Iris pigment epithelial cell (primary cell): Measurements from ENCODE around the gene EPS15.

Experiments used
- DNase-seq: peaks from one replicate; pipeline ENCODE4 v3.0.0-alpha.2; 2011; ENCODE audit warnings: low read depth

Gene EPS15

DNA sequence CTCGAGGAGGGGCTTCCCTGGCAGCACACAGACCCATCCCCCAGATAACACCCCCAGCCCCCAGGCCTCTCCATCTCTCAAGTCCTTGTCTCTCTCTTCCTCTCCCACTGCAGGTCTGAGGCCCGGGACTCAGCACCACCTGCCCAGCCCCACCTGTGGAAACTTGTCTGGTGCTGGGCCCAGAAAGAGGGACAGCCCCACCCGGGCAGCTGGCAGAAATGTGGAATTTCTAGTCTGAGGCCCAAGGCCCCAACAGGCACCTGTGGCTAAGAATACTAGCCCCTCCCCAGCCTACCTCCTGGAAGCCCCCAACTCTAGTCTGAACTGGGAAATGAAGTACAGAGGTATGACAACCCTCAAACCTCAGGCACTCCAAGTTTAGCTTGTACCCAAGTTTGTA lies 204.1 kb downstream of the EPS15 start:
- DNase-seq, result no peak

- peak; percentile 87 for DNase-seq
Observed at GRCh38 chr1:51313961-51314777, 204.9 kb downstream of the EPS15 start.

GRCh38 chr1:51313268-51313852 lies 205.7 kb downstream of the EPS15 start:
- no peak for DNase-seq

GRCh38 chr1:51312718-51313117 lies 206.3 kb downstream of the EPS15 start:
- no peak for DNase-seq

DNA sequence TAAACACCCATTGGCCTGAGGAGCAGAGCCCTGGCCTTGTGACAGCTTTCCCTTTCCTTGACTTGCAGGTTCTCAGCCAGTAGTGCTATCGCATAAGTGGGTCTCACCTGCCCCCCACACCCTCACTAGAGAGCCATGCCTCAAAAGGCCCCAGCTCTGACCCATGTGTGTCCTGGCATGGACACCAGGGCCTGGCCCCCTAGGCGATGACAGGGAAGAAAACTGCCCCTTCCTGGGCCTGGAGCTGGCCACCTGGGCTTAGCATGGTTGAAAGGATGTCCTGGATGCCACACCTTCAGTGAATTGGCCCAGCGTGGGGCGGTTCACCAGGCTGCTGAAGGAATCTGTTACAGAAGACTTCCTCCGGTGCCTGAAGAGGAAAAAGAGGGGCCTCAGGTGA lies 207.2 kb downstream of the EPS15 start:
- no peak for DNase-seq

DNA sequence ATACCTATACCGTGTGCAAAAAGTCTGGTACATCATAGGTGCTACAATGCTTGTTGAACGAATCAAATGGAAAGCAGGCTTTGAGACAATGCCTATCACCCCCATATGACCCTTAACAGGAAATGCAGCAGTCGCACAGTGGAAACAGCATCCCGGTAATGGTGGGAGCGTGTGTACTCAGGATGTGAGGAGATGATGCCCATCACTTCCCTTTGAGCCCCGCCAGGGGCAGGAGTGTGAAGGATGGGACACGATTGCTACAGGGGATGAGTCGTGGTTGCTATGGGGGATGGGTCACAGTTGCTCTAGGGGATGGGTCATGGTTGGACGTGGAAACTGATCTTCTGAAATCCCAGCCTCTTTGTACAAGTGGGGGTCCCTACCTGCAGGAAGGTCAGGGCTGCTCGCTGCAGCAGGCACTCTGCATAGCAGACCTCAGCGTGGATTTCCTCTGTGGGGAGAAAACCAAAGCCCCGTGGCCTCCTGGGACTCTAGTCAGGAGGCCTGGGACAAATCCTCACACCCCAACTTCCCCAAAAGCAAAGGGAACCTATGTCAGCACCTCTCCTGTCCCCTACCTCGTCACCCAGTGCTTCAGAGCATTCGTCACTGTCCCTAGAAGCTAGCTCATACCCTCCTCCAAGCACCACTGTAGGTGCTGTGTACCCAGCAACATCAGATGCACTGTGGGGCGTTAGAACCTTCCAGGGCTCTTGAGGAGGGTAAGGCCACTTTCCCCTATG lies 208.0 kb downstream of the EPS15 start:
- DNase-seq, result no peak

GRCh38 chr1:51309291-51309690 lies 209.8 kb downstream of the EPS15 start:
- no peak for DNase-seq

- DNase-seq, result no peak
Observed at GRCh38 chr1:51308636-51309035, 210.4 kb downstream of the EPS15 start.

GRCh38 chr1:51306950-51307349 lies 212.1 kb downstream of the EPS15 start:
- DNase-seq, result no peak

DNA sequence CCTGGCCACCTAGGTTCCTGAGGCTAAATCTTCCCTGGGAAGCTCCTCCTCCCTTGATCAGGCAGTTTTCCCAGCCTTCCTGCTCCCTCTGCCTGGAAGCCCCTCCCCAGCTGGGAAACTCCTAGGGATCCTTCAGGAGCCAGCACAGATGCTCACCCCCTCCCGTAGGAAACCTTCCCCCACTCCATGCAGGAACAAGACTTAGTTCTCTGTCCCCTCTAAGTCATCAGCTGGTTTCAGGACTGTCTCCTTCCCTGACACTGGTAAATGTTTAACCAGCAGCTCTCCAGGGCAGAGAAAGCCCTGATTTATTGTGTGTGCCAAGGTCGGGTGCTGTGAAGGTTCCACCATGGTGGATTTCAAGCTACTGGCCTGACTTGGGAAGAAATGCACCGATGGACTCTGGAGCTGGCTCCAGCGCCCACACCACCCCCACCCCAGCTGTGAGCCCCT lies 213.7 kb downstream of the EPS15 start:
- no peak for DNase-seq

DNA sequence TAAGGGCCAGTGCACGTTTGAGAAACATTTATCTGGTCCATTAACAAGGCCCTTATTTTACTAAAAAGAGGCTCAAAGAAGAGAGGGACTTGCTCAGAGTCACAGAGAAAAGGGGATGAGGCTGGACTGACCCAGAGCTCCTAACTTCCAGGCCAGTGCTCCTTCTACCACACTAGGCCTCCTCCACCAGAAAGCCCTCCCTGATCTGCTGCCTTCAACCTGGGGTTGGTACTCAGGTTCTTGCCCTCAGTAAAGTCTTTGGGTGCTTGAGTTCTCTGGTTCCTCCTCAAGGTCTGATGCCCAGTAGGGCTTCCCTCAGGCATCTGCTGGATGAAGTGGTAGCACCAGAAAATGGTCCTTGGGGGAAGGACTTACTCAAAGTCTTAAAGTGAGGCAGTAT lies 214.7 kb downstream of the EPS15 start:
- DNase-seq, result no peak
